AG09309 (cell line): ENCODE data around the gene PRKN.

Source experiments
- DNase-seq: peaks from one replicate; pipeline ENCODE4 v3.0.0-alpha.2; 2010; ENCODE audit warnings: low read depth
- H3K4me3 ChIP-seq: 2 replicates; pipeline ENCODE4 v1.5.1; 2011; ENCODE audit warnings: mild to moderate bottlenecking, low read depth, low read length, moderate library complexity; ENCODE audit not compliant: control insufficient read depth
- CTCF ChIP-seq: IDR thresholded peaks from 2 replicates; pipeline ENCODE4 v1.5.1; 2011; ENCODE audit warnings: mild to moderate bottlenecking, low read depth, low read length, inconsistent platforms; ENCODE audit not compliant: insufficient read depth, control insufficient read depth; ENCODE audit errors: missing control alignments

PRKN gene

GRCh38 chr6:162715601-162716000 lies 12.0 kb downstream of the PRKN start:
- H3K4me3 ChIP-seq, result no peak overlapping the region
- no peak for DNase-seq
- TF ChIP-seq CTCF, result no peak

GRCh38 chr6:162713974-162714780 lies 13.4 kb downstream of the PRKN start:
- no peak for DNase-seq
- TF ChIP-seq CTCF, result no peak
- no peak overlapping the region for H3K4me3 ChIP-seq

DNA sequence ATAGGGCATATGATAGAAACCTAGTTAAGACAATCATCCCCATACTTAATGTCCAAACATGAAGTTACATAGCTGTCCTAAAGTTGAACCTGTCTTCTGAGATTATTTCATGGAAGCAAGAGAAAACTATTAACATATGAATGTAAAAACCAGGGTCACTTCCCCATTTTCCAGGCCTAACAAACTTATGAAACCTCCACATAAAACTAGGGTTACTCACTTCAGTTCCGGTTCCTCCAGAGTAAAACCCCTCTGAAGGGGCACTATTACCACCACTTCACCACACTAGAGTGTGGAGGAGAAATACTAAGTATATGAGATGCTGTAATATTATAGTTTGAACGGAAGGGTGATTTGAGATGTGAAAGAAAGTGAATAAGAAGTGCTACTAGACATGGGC lies 14.9 kb downstream of the PRKN start:
- H3K4me3 ChIP-seq, result no peak overlapping the region
- DNase-seq, result no peak
- no peak for TF ChIP-seq CTCF

DNA sequence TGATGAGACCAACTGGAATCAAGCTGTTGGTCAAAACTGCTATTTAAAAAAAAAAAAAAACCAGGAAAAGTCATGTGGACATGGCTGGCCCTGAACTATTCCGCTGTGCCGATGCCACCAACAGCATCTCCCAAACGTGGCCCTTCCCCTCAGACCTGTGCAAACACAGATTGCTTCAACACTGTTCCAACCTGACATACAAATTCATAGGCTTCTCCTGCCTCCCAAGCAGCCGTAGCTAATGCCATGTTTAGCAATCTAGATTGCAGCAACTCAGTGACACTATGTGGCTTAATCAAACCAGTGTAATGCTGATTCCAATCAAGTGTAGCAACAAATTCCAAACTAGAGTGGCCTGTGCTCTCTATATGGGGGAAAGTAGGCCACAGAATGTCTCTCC lies 16.2 kb downstream of the PRKN start:
- no peak overlapping the region for H3K4me3 ChIP-seq
- no peak for DNase-seq
- TF ChIP-seq CTCF, result no peak

DNA sequence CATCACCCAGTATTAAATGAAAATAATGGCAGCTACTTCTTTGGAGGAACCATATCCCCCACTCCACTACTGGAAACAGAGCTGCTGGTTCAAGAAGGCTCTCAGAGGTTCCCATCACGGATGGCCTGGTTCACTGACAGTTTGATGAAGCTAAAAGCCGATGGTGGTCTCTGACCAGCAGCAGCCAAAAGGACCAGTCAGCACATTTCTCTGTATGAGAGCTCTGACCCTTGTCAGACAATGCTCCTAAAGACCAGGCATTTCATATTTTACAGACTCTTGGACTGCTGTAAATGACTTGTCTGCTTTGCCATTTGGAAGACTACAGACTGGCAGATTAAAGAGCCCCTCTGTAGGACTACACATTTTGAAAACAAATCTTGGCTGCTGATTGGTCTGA lies 16.6 kb downstream of the PRKN start:
- H3K4me3 ChIP-seq, result no peak overlapping the region
- no peak for DNase-seq
- no peak for TF ChIP-seq CTCF

GRCh38 chr6:162710419-162710818 lies 17.1 kb downstream of the PRKN start:
- DNase-seq, result no peak
- no peak for TF ChIP-seq CTCF

More at GRCh38 chr6:162710419-162710818, 17.1 kb downstream of the PRKN start:
- H3K4me3 ChIP-seq, result no peak overlapping the region
